ENCODE results near the gene ROR1. TPM values are rescaled to one million over a fixed set of nuclear protein-coding genes. Genes with fewer than 3 reads are reported as not detected.
A peak's percentile ranks its signal among the peaks of the same experiment; 100 is the strongest.

The ROR1 gene
- polyA plus RNA-seq, 1 of the 3 experiments (the other 2 are of a cell fraction) = 4.0 TPM

DNA sequence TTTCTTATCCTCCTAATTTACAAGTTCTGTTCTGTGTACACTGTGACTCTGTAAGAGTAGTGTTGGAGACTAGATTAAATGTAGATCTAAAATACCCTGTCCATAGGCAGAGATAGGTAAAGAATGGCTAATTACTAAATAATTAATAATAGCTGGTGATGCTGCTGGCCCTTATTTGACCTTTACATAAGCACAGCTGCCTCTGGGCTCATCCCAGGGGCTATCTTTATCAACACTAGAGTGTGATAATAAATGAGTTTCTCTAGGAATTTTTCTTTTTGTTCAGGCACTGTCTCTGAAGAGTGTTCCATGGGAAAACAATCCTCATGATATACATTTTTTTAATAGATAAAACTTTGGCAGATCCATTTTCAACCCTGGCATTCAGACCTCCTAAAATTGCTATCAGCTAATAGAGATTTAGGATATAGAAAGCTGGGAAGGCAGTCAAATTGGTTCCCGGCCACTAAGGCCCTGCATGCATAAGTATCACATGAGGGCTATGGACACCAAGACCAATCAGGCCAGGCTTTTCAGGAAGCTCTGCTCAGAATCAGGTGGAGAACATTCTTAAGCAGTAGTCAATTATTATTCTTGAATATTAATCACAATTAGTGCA, 107.2 kb downstream of the ROR1 start:
- no peaks in the 10 kb centered on the region for H3K9me3 ChIP-seq
- H3F3A ChIP-seq (replicated peaks; ENCODE audit: insufficient read depth) = no peaks in the 10 kb centered on the region
- H3K79me2 ChIP-seq (ENCODE audit: insufficient read depth) = no peaks in the 10 kb centered on the region
- no peak for DNase-seq
- no peaks in the 10 kb centered on the region for H3K36me3 ChIP-seq (replicated peaks in 1 of 2; ENCODE audit: control insufficient read depth in 1 of 2, insufficient read depth in 2 of 2, low read length in 1 of 2)
- POLR2A ChIA-PET = no interaction called here
- H3K9me2 ChIP-seq = no peaks in the 10 kb centered on the region
- CTCF ChIA-PET = interaction anchor here (0.8 kb wide), 1 partner anchor 265 kb away, joined by 3 read pairs; no protein-coding TSS in a partner anchor
- H3K4me2 ChIP-seq = no peak overlapping the region
- H2AFZ ChIP-seq (ENCODE audit: low read depth) = no peak overlapping the region
- peaks cover 12 to 19% of the 10 kb centered on the region in 2 experiments for H3K4me1 ChIP-seq (ENCODE audit: control insufficient read depth in 1 of 2, insufficient read depth in 2 of 2, low read depth in 1 of 2, low read length in 1 of 2)
- H3K27me3 ChIP-seq (ENCODE audit: insufficient read depth) = no peaks in the 10 kb centered on the region
- H3K4me3 ChIP-seq (ENCODE audit: low read depth in 2 of 2, low read length in 1 of 2) = no peak overlapping the region
- TF ChIP-seq, protein P1, sequence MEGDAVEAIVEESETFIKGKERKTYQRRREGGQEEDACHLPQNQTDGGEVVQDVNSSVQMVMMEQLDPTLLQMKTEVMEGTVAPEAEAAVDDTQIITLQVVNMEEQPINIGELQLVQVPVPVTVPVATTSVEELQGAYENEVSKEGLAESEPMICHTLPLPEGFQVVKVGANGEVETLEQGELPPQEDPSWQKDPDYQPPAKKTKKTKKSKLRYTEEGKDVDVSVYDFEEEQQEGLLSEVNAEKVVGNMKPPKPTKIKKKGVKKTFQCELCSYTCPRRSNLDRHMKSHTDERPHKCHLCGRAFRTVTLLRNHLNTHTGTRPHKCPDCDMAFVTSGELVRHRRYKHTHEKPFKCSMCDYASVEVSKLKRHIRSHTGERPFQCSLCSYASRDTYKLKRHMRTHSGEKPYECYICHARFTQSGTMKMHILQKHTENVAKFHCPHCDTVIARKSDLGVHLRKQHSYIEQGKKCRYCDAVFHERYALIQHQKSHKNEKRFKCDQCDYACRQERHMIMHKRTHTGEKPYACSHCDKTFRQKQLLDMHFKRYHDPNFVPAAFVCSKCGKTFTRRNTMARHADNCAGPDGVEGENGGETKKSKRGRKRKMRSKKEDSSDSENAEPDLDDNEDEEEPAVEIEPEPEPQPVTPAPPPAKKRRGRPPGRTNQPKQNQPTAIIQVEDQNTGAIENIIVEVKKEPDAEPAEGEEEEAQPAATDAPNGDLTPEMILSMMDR (IDR thresholded peaks at IDR 0.05) = no peak
- TF ChIP-seq FOXJ3 (CRISPR knock-in tag; IDR thresholded peaks at IDR 0.05) (no peak), SIN3A (IDR thresholded peaks at IDR 0.05; ENCODE audit: borderline replicate concordance, low read depth, low read length) (no peak), RCOR1 (IDR thresholded peaks at IDR 0.05; ENCODE audit: low read length) (no peak), NFIC (IDR thresholded peaks at IDR 0.05; ENCODE audit: borderline replicate concordance) (no peak), RXRA (IDR thresholded peaks at IDR 0.05; ENCODE audit: borderline replicate concordance, low read depth) (no peak), POLR2AphosphoS5 (IDR thresholded peaks at IDR 0.05; ENCODE audit: low read depth, low read length) (no peak), GATA2 (CRISPR knock-in tag; IDR thresholded peaks at IDR 0.05) (no peak), MXI1 (IDR thresholded peaks at IDR 0.05; ENCODE audit: low read depth, low read length) (no peak), FOSL2 (IDR thresholded peaks at IDR 0.05; ENCODE audit: borderline replicate concordance, low read depth) (no peak)
- TF ChIP-seq, protein P2, sequence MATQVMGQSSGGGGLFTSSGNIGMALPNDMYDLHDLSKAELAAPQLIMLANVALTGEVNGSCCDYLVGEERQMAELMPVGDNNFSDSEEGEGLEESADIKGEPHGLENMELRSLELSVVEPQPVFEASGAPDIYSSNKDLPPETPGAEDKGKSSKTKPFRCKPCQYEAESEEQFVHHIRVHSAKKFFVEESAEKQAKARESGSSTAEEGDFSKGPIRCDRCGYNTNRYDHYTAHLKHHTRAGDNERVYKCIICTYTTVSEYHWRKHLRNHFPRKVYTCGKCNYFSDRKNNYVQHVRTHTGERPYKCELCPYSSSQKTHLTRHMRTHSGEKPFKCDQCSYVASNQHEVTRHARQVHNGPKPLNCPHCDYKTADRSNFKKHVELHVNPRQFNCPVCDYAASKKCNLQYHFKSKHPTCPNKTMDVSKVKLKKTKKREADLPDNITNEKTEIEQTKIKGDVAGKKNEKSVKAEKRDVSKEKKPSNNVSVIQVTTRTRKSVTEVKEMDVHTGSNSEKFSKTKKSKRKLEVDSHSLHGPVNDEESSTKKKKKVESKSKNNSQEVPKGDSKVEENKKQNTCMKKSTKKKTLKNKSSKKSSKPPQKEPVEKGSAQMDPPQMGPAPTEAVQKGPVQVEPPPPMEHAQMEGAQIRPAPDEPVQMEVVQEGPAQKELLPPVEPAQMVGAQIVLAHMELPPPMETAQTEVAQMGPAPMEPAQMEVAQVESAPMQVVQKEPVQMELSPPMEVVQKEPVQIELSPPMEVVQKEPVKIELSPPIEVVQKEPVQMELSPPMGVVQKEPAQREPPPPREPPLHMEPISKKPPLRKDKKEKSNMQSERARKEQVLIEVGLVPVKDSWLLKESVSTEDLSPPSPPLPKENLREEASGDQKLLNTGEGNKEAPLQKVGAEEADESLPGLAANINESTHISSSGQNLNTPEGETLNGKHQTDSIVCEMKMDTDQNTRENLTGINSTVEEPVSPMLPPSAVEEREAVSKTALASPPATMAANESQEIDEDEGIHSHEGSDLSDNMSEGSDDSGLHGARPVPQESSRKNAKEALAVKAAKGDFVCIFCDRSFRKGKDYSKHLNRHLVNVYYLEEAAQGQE (IDR thresholded peaks at IDR 0.05; ENCODE audit: low read depth, low read length) = no peak
- TF ChIP-seq, protein P3, sequence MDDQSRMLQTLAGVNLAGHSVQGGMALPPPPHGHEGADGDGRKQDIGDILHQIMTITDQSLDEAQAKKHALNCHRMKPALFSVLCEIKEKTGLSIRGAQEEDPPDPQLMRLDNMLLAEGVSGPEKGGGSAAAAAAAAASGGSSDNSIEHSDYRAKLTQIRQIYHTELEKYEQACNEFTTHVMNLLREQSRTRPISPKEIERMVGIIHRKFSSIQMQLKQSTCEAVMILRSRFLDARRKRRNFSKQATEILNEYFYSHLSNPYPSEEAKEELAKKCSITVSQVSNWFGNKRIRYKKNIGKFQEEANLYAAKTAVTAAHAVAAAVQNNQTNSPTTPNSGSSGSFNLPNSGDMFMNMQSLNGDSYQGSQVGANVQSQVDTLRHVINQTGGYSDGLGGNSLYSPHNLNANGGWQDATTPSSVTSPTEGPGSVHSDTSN (IDR thresholded peaks at IDR 0.05) = no peak
- WGBS (ENCODE audit: low lambda C conversion rate) = 94% methylated on average over 1 of the region's 1 CpG
- no peak overlapping the region for H3K9ac ChIP-seq
- H4K20me1 ChIP-seq (ENCODE audit: insufficient read depth) = no peaks in the 10 kb centered on the region
- peak overlapping the region in 1 of 2 experiments; percentile 6; a peak in 1 of 4 replicates for H3K27ac ChIP-seq (ENCODE audit: low read depth in 2 of 2, low read length in 1 of 2)
